H54 (cell line): ENCODE measurements around the gene GLB1L2.

Source experiments
- DNase-seq: peaks from one replicate; pipeline ENCODE4 v3.0.0; 2011; ENCODE audit warnings: low spot score, mixed read lengths; ENCODE audit not compliant: insufficient read length
- FAIRE-seq: peaks from 3 replicates; lab custom pipeline; 2011; peaks lifted over from hg19 to GRCh38; lab: Jason Lieb, UNC
- POLR2A ChIP-seq: IDR thresholded peaks from 2 replicates; pipeline ENCODE4 v1.6.1; 2011; ENCODE audit warnings: low read depth, mild to moderate bottlenecking, low read length

The GLB1L2 gene

GRCh38 chr11:134362192-134362901 is 30.6 kb downstream of the GLB1L2 start:
- DNase-seq (no peak), FAIRE-seq (no peak)
- TF ChIP-seq POLR2A, result no peak

DNA sequence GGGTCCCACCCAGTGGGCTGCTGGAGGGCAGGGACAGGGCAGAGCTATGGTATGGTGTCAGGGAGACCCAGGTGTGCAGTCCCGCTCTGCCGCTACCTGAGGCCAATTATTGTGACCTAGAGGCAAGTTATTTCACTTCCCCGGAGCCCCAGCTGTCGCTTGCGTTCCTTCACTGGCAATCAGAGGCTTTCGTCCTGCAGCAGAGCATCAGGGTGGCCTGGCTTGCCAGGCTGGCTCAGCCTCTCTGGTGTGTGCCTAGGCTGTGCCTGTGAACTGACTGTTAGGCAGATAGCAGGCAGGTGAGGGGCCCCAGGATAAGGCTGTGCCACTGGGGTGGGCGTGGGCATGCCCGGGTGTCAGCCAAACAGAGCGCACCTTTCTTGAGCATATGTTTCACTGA is 31.4 kb downstream of the GLB1L2 start:
- no peak for FAIRE-seq
- TF ChIP-seq POLR2A, result no peak
- no peak for DNase-seq

DNA sequence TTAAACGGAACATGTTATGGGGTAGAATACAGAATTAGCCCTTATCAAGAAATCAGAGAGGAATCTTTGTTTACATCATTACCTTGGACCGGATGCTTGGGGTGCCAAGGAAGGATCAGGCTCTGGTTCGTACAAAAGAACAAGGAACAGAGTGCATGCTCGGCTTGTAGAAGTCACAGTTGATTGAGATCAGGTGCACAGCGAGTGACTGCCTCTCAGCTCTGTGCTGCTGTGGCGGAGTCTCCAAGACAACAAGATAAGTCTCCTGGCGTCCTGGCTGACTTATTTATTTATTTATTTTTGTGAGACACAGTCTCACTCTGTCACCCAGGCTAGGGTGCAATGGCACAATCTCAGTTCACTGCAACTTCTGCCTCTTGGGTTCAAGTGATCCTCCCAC is 31.8 kb downstream of the GLB1L2 start:
- TF ChIP-seq POLR2A, result no peak
- DNase-seq (no peak), FAIRE-seq (no peak)

GRCh38 chr11:134364261-134364660 is 32.5 kb downstream of the GLB1L2 start:
- no peak for DNase-seq
- no peak for FAIRE-seq
- no peak for TF ChIP-seq POLR2A

- no peak for TF ChIP-seq POLR2A
- DNase-seq, result no peak
- no peak for FAIRE-seq
Measured at GRCh38 chr11:134365011-134365925, 33.5 kb downstream of the GLB1L2 start.

- FAIRE-seq (no peak), DNase-seq (no peak)
- TF ChIP-seq POLR2A, result no peak
Measured at GRCh38 chr11:134366254-134366653, 34.5 kb downstream of the GLB1L2 start.

DNA sequence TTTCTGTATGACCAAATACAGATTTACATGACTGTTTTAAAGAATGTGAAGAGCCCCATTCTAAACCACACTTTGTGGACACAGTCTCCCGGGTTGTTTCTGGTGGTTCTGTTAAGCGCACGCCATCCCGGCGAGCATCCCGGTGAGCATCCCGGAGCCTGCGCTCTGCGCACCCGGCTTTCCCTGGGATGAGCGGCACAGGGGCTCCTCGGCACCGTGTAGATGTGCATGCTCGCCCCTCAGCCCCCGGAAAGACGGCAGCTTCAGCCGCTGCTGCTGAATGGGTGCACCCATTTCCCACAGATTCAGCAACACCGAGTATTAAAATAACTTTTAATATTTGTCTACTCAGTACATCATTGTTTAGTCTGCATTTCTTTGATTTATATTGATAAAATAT is 36.0 kb downstream of the GLB1L2 start:
- FAIRE-seq (no peak), DNase-seq (no peak)
- TF ChIP-seq POLR2A, result no peak

- FAIRE-seq (no peak), DNase-seq (no peak)
- no peak for TF ChIP-seq POLR2A
Measured at GRCh38 chr11:134369656-134370525, 38.1 kb downstream of the GLB1L2 start.

DNA sequence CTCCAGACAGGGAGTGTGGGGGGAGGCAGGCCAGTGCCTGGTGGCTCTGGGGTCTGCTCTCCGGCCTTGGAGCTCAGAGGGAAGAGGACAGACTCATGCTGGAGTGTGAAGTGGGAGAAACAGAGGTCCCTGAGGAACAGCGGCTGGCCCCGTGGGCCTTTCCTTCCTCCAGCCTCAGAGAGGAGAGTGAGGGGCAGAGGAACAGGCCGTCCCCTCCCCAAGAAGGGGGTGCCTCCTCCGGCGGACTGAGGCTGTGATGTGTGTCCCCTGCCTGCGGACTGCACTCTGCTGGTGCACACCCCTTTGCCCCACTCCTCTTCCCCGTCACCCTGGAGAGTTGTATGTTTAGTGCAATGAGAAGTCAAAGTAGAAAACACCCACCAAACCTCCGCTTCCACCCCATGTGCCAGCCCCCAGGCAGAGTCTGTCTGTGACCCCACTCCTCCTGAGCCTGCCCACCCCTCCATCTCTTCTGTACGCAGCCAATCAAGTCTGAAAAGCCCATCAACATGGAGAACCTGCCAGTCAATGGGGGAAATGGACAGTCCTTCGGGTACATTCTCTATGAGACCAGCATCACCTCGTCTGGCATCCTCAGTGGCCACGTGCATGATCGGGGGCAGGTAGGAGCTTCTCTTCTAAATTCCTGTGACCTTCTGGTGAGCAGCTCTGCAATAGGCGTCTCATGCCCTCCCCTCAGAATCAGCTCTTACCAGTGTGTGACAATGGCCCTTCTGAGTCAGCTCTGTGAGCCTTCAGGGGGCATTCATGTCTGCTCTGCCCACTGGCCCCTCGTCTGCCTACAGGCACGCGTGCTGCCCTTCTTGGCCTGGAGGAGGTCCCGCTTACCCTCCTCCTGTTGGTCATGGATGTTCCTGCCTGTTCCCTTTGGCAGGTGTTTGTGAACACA is 39.0 kb downstream of the GLB1L2 start:
- no peak for TF ChIP-seq POLR2A
- FAIRE-seq, result no peak
- no peak for DNase-seq

DNA sequence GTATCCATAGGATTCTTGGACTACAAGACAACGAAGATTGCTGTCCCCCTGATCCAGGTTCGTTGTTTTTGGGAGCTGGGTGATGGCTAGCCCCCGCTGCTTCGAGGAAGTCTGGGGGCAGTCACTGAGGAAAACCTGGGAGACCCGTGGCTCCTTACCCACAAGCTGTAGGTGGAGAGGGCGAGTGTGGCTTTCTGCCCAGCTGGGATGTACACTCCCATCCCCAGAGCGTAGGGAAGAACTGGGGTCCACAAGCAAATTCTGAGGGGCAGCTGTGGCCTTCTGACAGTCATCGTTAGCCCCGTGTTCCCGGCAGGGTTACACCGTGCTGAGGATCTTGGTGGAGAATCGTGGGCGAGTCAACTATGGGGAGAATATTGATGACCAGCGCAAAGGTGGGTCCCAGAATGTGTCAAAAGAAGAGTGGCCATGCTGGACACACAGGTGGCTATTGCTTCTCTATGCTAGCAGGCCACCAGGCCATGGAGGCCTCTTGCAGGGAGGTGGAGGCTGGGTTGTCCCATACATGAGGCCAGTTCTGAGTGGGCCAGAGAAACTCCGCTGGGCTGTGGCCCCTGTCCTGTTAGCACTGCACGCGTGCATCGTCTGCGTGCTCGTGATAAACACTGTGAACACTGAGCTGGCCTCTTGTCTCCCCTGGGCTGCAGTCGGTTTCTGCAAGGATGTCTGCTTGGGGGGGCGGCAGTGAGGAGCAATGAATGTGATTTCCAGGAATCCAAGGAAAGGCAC is 39.8 kb downstream of the GLB1L2 start:
- no peak for FAIRE-seq
- no peak for TF ChIP-seq POLR2A
- DNase-seq, result no peak

DNA sequence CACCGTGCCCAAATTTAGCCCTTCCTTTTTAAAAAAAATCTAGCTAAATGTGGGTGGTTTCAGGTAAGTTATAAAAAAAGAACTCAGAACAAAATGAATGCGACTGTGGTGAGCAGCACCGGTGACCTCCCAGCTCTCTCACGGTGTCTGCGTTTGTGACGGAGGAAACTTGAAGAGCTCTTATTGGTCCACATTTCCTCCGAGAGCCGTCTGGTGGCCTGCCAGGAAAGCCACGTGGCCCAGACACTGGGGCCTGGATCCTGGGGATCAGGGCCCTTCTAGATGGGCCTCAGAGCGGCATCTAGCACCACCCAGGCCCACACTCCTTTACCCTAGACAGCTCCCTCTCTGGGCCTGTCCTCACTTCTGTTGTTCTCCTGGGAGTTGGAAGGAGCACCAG is 40.7 kb downstream of the GLB1L2 start:
- no peak for DNase-seq
- no peak for TF ChIP-seq POLR2A
- no peak for FAIRE-seq

DNA sequence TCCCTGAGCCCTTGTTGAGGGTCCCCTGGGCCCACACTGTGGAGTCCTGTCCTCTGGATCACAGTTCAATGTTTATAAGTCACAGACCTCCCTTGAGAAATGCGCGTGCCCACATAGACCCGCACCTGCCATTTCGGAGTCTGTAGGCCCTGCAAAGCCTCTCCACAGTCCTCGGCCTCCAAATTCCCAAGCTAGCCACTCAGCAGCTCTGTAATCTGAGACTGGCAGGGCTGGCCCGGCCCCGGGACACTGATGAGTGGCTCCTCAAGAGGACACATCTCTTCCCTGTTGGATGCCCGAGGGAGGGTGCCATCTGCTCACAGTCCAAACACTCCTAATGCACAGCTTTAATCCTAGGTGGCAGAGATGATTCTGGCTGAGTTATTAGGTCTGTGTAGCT is 41.2 kb downstream of the GLB1L2 start:
- DNase-seq (no peak), FAIRE-seq (no peak)
- TF ChIP-seq POLR2A, result no peak

DNA sequence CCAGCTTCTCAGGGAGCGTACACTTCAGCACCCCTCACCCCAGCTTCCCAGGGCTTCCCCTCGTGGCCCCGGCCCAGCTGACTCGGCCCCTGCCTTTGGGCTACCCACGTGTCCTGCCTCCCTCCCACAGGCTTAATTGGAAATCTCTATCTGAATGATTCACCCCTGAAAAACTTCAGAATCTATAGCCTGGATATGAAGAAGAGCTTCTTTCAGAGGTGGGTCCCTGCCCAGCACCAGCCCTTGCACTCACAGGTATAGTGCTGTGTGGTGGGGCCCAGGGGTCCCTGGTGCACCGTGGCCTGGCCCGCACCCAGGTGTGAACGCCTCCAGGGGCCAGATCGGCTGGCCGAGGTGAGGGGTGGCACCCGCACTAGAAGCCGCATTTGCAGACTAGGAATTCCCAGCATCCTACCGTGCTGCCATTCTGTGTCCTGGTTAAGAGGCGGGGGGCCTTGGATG is 41.8 kb downstream of the GLB1L2 start:
- no peak for FAIRE-seq
- TF ChIP-seq POLR2A, result no peak
- DNase-seq, result no peak
